ENCODE data around the gene ZBTB32.

The ZBTB32 gene

DNA sequence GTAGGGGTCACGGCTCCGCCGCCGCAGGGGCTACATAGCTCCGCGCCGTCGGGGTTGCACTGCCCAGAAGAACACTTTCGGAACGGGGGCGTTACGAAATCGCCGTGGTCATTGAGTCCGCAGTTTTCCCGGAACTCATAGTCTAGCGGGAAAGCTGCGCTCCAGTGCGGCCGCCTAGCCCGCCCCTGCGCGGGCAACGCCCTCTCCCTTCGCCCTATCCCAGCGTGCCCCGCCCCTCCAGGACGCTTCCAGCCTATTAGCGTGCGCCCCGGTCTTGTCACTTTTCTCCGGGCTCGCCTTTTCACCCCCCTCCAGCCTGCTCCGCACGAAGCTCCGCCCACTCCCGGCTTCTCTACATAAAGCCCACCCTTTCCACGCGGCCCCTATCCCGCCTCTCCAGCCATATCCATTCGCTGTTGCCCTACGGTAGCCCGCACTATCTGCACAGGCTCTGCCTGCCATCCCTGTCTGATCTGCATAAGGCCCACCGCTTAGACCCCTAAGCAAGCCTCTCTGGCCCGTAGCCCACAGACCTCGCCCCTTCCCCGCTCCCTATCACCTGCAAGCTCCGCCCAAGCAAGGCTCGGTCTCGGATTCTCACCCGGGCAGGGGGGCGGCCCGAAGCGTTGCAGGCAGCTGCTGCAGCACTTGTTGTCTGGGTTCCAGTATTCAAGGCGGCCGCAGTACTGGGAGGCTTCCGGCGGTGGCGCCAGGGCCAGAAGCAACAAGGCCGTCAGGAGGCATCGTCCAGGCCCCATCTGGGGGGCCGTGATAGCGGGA, 36.3 kb downstream of the ZBTB32 start:
- Histone ChIP-seq H3K36me3 (ENCODE audit: control insufficient read depth, insufficient read depth, low read length) (no peaks in the 10 kb centered on the region), H3K79me2 (no peaks in the 10 kb centered on the region), H3K9ac (no peak overlapping the region), H3K9me3 (ENCODE audit: control insufficient read depth, low read length) (no peaks in the 10 kb centered on the region), H3K27me3 (ENCODE audit: control insufficient read depth, insufficient read depth, low read length) (no peaks in the 10 kb centered on the region), H2AFZ (peak overlapping the region; percentile 89), H3K4me2 (ENCODE audit: low read length) (peak overlapping the region; percentile 96), H3K4me3 (ENCODE audit: low read depth, low read length) (peak overlapping the region; percentile 70), H3K27ac (peak overlapping the region; percentile 72), H3K4me1 (peaks cover 8% of the 10 kb centered on the region)
- TF ChIP-seq, protein P1, sequence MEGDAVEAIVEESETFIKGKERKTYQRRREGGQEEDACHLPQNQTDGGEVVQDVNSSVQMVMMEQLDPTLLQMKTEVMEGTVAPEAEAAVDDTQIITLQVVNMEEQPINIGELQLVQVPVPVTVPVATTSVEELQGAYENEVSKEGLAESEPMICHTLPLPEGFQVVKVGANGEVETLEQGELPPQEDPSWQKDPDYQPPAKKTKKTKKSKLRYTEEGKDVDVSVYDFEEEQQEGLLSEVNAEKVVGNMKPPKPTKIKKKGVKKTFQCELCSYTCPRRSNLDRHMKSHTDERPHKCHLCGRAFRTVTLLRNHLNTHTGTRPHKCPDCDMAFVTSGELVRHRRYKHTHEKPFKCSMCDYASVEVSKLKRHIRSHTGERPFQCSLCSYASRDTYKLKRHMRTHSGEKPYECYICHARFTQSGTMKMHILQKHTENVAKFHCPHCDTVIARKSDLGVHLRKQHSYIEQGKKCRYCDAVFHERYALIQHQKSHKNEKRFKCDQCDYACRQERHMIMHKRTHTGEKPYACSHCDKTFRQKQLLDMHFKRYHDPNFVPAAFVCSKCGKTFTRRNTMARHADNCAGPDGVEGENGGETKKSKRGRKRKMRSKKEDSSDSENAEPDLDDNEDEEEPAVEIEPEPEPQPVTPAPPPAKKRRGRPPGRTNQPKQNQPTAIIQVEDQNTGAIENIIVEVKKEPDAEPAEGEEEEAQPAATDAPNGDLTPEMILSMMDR (IDR thresholded peaks at IDR 0.05) = peak; percentile 5

DNA sequence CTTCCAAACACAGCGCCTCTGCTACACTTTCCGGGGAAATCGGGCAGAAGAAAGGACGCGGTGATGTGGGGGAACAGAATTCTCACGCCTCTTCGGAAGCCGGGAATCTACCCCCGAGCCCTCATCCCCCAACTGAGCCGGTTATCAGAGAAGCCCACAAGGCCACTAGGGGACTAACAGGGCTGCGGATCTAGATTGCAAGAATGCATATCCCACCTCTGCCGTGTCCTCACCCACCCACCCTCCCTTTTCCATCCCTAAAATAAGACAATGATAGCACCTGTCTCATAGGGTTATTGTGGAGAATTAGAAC, 36.8 kb downstream of the ZBTB32 start:
- peak overlapping the region; percentile 89 for H2AFZ ChIP-seq
- H3K27me3 ChIP-seq (ENCODE audit: control insufficient read depth, insufficient read depth, low read length) = no peaks in the 10 kb centered on the region
- peak overlapping the region; percentile 62 for H3K4me3 ChIP-seq (ENCODE audit: low read depth, low read length)
- no peaks in the 10 kb centered on the region for H3K9me3 ChIP-seq (ENCODE audit: control insufficient read depth, low read length)
- H3K79me2 ChIP-seq = no peaks in the 10 kb centered on the region
- peak overlapping the region; percentile 96 for H3K4me2 ChIP-seq (ENCODE audit: low read length)
- H3K27ac ChIP-seq = peak overlapping the region; percentile 72
- no peak overlapping the region for H3K9ac ChIP-seq
- H3K4me1 ChIP-seq = peaks cover 8% of the 10 kb centered on the region
- no peaks in the 10 kb centered on the region for H3K36me3 ChIP-seq (ENCODE audit: control insufficient read depth, insufficient read depth, low read length)
- TF ChIP-seq, protein P1 (IDR thresholded peaks at IDR 0.05) = no peak

DNA sequence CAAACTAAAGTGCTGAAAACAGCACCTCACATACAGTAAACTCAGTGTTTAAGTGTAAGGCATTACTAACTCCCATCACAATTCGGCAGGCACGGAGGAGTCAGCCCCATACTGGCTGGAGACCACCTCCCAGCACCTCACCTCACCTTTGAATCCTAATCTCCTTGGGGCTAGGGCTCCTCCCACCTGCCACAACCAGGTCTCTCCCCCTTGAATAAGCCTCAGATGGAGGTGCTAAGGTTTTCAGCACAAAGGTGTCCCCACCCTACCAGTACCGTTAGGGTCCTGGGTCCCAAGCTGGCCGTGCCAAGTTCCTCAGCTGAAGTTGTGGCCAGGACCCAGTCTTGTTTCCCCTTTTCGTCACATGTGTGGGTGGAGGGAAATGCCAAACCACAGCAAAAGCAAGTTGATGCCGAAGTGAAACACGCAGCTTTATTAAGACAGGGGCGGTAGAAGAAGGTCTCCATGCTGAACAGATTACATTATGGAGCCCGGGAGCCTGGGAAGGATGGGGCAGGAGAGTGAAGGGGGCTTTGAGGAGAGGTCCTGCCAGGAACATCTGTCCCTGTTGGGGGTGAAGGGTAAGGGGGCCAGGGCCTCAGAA, 37.9 kb downstream of the ZBTB32 start, which contains the start of gene IGFLR1:
IGFLR1 (minus strand) TSS at position 332 of the 604 bp plus-strand sequence. CDS start 1,272 bp downstream, outside the sequence.
- H3K36me3 ChIP-seq (ENCODE audit: control insufficient read depth, insufficient read depth, low read length) = no peaks in the 10 kb centered on the region
- no peak within 1 kb of the TSS for H3K27ac ChIP-seq
- H3K4me1 ChIP-seq = peaks cover 8% of the 10 kb centered on the region
- no peak within 1 kb of the TSS for H3K4me3 ChIP-seq (ENCODE audit: low read depth, low read length)
- H2AFZ ChIP-seq = no peak within 1 kb of the TSS
- no peak within 1 kb of the TSS for H3K4me2 ChIP-seq (ENCODE audit: low read length)
- no peaks in the 10 kb centered on the region for H3K79me2 ChIP-seq
- H3K9ac ChIP-seq = no peak within 1 kb of the TSS
- TF ChIP-seq, protein P1 (IDR thresholded peaks at IDR 0.05) = no peak
- H3K27me3 ChIP-seq (ENCODE audit: control insufficient read depth, insufficient read depth, low read length) = no peaks in the 10 kb centered on the region
- H3K9me3 ChIP-seq (ENCODE audit: control insufficient read depth, low read length) = no peaks in the 10 kb centered on the region

DNA sequence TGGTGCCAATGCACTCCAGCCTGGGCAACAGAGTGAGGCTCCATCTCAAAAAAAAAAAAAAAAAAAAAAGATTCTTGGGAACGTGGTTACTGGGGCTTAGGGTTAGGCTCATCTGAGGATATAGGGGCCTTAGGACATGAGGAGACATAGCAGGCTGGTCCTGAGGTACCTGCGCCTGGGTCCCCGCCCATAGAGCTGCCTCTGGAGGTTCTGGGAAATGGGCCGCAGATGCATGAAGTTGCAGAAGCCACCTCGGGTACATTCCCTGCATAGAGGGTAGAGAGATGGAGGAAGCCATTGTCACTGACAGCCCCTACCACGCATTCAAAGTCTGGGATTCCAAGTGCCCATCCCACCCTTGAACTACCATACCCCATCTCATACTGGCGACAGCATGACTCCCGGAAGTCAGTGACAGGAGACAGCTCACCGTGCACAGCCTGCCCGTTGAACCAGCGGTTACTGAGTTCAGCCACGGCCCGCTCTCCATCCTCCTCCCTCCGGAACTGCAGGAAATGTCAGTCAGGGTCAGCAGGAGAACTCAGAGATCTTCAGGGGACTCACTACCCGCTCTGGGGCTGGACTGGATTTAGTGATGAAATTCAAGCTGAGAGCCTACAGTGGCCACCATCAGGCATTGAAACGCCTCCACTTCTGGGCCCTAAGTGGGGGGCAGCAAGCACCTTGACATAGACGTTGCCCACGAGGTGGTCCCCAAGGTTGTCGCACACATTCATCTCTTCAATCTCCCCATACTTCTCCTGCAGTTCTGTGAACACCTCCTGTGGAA, 39.5 kb downstream of the ZBTB32 start:
- Histone ChIP-seq H3K27ac (no peak overlapping the region), H3K9ac (no peak overlapping the region), H3K9me3 (ENCODE audit: control insufficient read depth, low read length) (no peaks in the 10 kb centered on the region), H2AFZ (no peak overlapping the region), H3K27me3 (ENCODE audit: control insufficient read depth, insufficient read depth, low read length) (no peaks in the 10 kb centered on the region), H3K4me3 (ENCODE audit: low read depth, low read length) (no peak overlapping the region), H3K4me1 (peaks cover 8% of the 10 kb centered on the region), H3K4me2 (ENCODE audit: low read length) (peak overlapping the region; percentile 86), H3K36me3 (ENCODE audit: control insufficient read depth, insufficient read depth, low read length) (no peaks in the 10 kb centered on the region), H3K79me2 (no peaks in the 10 kb centered on the region)
- TF ChIP-seq, protein P1 (IDR thresholded peaks at IDR 0.05) = no peak
